MM.1S (cell line): ENCODE results near the gene ADPRS.

Source experiments
- DNase-seq: peaks from one replicate; pipeline ENCODE4 v3.0.0-alpha.2; 2015
- H2AFZ ChIP-seq: fragments of 300-600 bp; sonication (generic); 2 replicates; pipeline ENCODE4 v1.6.0; 2016; ENCODE audit warnings: antibody characterized with exemption, low read length
- H3F3A ChIP-seq: fragments of 300-600 bp; sonication (generic); 2 replicates; pipeline ENCODE4 v1.6.1; 2016; ENCODE audit warnings: mild to moderate bottlenecking, antibody characterized with exemption, low read length, moderate library complexity, mixed read lengths; ENCODE audit not compliant: insufficient read depth
- H3K27ac ChIP-seq: fragments of 300-600 bp; sonication (generic); 2 replicates; pipeline ENCODE4 v1.5.1; 2016; ENCODE audit warnings: mild to moderate bottlenecking, low read length
- H3K27me3 ChIP-seq: fragments of 300-600 bp; sonication (generic); replicated peaks from 2 replicates; pipeline ENCODE4 v1.6.0; 2016; ENCODE audit warnings: low read length; ENCODE audit not compliant: insufficient read depth
- H3K36me3 ChIP-seq: fragments of 300-600 bp; sonication (generic); replicated peaks from 2 replicates; pipeline ENCODE4 v1.6.1; 2016; ENCODE audit warnings: mild to moderate bottlenecking, low read length, mixed read lengths; ENCODE audit not compliant: insufficient read depth
- H3K4me1 ChIP-seq: fragments of 300-600 bp; sonication (generic); 2 replicates; pipeline ENCODE4 v1.6.1; 2016; ENCODE audit warnings: low read length, mixed read lengths
- H3K4me2 ChIP-seq: fragments of 300-600 bp; sonication (generic); 2 replicates; pipeline ENCODE4 v1.6.0; 2016; ENCODE audit warnings: low read depth, low read length
- H3K4me3 ChIP-seq: fragments of 300-600 bp; sonication (generic); 2 replicates; pipeline ENCODE4 v1.5.1; 2016; ENCODE audit warnings: low read length, mixed read lengths
- H3K79me2 ChIP-seq: fragments of 300-600 bp; sonication (generic); 2 replicates; pipeline ENCODE4 v1.6.1; 2016; ENCODE audit warnings: mixed run types, low read length, mixed read lengths
- H3K9ac ChIP-seq: fragments of 300-600 bp; sonication (generic); 2 replicates; pipeline ENCODE4 v1.6.1; 2016; ENCODE audit warnings: low read length, mixed read lengths
- H3K9me2 ChIP-seq: fragments of 300-600 bp; sonication (generic); replicated peaks from 2 replicates; pipeline ENCODE4 v1.6.1; 2016; ENCODE audit warnings: mild to moderate bottlenecking, low read length, mixed read lengths; ENCODE audit not compliant: insufficient read depth
- H3K9me3 ChIP-seq: fragments of 300-600 bp; sonication (generic); replicated peaks from 2 replicates; pipeline ENCODE4 v1.6.1; 2016; ENCODE audit warnings: mild to moderate bottlenecking, low read length, mixed read lengths; ENCODE audit not compliant: insufficient read depth
- H4K20me1 ChIP-seq: fragments of 300-600 bp; sonication (generic); 2 replicates; pipeline ENCODE4 v1.6.1; 2016; ENCODE audit warnings: mild to moderate bottlenecking, low read length, moderate library complexity, mixed read lengths; ENCODE audit not compliant: insufficient read depth
- EZH2 ChIP-seq: fragments of 300-600 bp; sonication (generic); optimal IDR thresholded peaks from 2 replicates; pipeline ENCODE3; 2017; ENCODE audit warnings: low read depth, mild to moderate bottlenecking, antibody characterized with exemption, low read length, mixed read lengths
- EZH2phosphoT487 ChIP-seq: fragments of 300-600 bp; sonication (generic); IDR thresholded peaks from 2 replicates; pipeline ENCODE4 v1.6.1; 2018; ENCODE audit warnings: antibody characterized with exemption, low read length
- TF ChIP-seq, protein P1 (sequence below): fragments of 300-600 bp; sonication (generic); IDR thresholded peaks from 2 replicates; pipeline ENCODE4 v1.5.1; 2016; ENCODE audit warnings: antibody characterized with exemption, low read length, mixed read lengths

Gene ADPRS

DNA sequence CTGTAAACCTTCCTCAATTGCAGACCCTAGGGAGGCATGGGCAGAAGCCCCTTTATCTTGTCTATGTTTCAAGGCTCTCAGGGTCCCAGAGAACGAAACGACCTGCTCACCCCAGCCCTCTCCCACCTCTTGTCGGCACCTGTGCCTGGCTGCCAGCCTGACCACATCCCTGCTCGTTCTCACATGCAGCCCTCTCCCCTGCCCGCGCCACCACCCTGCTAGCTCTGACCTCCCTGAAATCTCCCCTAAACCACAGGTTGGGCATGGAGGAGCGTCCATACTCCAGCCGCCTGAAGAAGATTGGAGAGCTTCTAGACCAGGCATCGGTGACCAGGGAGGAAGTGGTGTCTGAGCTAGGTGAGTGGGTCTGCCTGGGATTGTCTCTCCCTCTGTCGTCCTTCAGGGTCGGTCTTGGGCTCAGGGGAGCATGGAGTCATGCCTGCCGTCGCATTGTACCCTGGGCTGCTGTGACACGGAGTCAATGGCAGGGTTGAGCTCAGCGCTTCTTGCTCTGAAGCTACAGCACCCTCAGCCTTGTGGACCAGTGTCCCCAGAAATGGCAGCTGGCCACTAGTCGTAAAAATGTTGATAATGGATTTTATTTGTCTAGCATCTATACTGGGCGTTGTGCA is 3.6 kb downstream of the ADPRS start:
- Histone ChIP-seq H3K4me2 (no peak overlapping the region), H3K27ac (no peak overlapping the region), H3K27me3 (no peaks in the 10 kb centered on the region), H3K9ac (no peak overlapping the region), H3K4me3 (no peak overlapping the region), H3K4me1 (0 out of 2 replicates have a peak, but pooled peaks cover 5% of the 10 kb centered on the region), H3K36me3 (no peaks in the 10 kb centered on the region), H3F3A (no peaks in the 10 kb centered on the region; the same call in 1 of the 2 replicates), H2AFZ (no peak overlapping the region), H3K79me2 (peaks cover 32% of the 10 kb centered on the region), H3K9me3 (no peaks in the 10 kb centered on the region), H3K9me2 (no peaks in the 10 kb centered on the region), H4K20me1 (no peaks in the 10 kb centered on the region)
- TF ChIP-seq, protein P1, sequence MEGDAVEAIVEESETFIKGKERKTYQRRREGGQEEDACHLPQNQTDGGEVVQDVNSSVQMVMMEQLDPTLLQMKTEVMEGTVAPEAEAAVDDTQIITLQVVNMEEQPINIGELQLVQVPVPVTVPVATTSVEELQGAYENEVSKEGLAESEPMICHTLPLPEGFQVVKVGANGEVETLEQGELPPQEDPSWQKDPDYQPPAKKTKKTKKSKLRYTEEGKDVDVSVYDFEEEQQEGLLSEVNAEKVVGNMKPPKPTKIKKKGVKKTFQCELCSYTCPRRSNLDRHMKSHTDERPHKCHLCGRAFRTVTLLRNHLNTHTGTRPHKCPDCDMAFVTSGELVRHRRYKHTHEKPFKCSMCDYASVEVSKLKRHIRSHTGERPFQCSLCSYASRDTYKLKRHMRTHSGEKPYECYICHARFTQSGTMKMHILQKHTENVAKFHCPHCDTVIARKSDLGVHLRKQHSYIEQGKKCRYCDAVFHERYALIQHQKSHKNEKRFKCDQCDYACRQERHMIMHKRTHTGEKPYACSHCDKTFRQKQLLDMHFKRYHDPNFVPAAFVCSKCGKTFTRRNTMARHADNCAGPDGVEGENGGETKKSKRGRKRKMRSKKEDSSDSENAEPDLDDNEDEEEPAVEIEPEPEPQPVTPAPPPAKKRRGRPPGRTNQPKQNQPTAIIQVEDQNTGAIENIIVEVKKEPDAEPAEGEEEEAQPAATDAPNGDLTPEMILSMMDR: no peak
- TF ChIP-seq EZH2 (no peak), EZH2phosphoT487 (no peak)
- DNase-seq: no peak

DNA sequence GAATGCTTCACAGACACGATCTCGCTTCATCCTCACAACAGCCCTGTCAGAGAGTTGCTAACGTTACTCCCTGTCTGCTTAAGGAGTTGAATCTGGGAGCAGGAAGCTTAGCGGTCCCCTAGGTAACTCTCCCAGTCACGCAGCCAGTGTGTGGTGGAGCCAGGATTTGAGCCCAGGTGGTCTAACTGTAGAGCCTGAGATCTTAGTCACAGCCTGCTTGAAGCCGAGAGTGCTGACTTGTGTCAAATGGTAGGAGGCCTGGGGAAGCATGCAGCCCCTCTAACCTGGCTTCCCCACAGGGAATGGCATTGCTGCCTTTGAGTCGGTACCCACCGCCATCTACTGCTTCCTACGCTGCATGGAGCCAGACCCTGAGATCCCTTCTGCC is 4.1 kb downstream of the ADPRS start:
- H3K9me3 ChIP-seq: no peaks in the 10 kb centered on the region
- TF ChIP-seq EZH2phosphoT487 (no peak), EZH2 (no peak)
- TF ChIP-seq, protein P1: no peak
- H3F3A ChIP-seq: no peaks in the 10 kb centered on the region; the same call in 1 of the 2 replicates
- no peaks in the 10 kb centered on the region for H3K36me3 ChIP-seq
- H3K27ac ChIP-seq: no peak overlapping the region
- 0 out of 2 replicates have a peak, but pooled peaks cover 5% of the 10 kb centered on the region for H3K4me1 ChIP-seq
- H4K20me1 ChIP-seq: no peaks in the 10 kb centered on the region
- no peak overlapping the region for H2AFZ ChIP-seq
- no peak overlapping the region for H3K4me2 ChIP-seq
- no peak overlapping the region for H3K9ac ChIP-seq
- DNase-seq: no peak
- no peak overlapping the region for H3K4me3 ChIP-seq
- peaks cover 32% of the 10 kb centered on the region for H3K79me2 ChIP-seq
- H3K9me2 ChIP-seq: no peaks in the 10 kb centered on the region
- no peaks in the 10 kb centered on the region for H3K27me3 ChIP-seq

DNA sequence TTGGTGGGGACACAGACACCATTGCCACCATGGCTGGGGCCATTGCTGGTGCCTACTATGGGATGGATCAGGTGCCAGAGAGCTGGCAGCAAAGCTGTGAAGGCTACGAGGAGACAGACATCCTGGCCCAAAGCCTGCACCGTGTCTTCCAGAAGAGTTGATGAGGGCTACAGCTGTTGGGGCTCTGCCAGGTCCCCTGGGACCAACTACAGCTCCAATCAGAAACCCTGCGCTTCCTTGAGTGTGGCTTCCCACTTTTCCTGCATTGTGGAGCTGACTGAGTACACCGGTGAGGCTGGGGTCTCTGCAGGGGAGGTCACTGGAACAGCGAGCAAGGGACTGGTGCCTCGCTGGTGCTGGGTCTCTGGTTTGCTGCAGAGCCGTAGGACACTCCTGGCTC is 4.5 kb downstream of the ADPRS start:
- no peak for DNase-seq
- no peaks in the 10 kb centered on the region for H3K27me3 ChIP-seq
- H3K9ac ChIP-seq: no peak overlapping the region
- H3K36me3 ChIP-seq: no peaks in the 10 kb centered on the region
- H3F3A ChIP-seq: no peaks in the 10 kb centered on the region; the same call in 1 of the 2 replicates
- TF ChIP-seq EZH2 (no peak), EZH2phosphoT487 (no peak)
- TF ChIP-seq, protein P1: no peak
- no peak overlapping the region for H3K4me3 ChIP-seq
- no peak overlapping the region for H3K27ac ChIP-seq
- H3K9me2 ChIP-seq: no peaks in the 10 kb centered on the region
- H4K20me1 ChIP-seq: no peaks in the 10 kb centered on the region
- 0 out of 2 replicates have a peak, but pooled peaks cover 5% of the 10 kb centered on the region for H3K4me1 ChIP-seq
- peaks cover 32% of the 10 kb centered on the region for H3K79me2 ChIP-seq
- no peak overlapping the region for H2AFZ ChIP-seq
- no peak overlapping the region for H3K4me2 ChIP-seq
- H3K9me3 ChIP-seq: no peaks in the 10 kb centered on the region
